ENCODE data around the gene EPB41L5.
A peak's percentile ranks its signal among the peaks of the same experiment; 100 is the strongest.
"Not testable (repeated sequence)": the region's sequence is repeated elsewhere in the genome, so short reads cannot be mapped to it uniquely, and the experiment has no call there.

The EPB41L5 gene

GRCh38 chr2:120032297-120032696, 19.4 kb downstream of the EPB41L5 start:
- no peak for DNase-seq

- no peak for DNase-seq
These were observed 21.1 kb downstream of the EPB41L5 start for GRCh38 chr2:120034027-120034426.

GRCh38 chr2:120034621-120035020, 21.7 kb downstream of the EPB41L5 start:
- DNase-seq = no peak

DNA sequence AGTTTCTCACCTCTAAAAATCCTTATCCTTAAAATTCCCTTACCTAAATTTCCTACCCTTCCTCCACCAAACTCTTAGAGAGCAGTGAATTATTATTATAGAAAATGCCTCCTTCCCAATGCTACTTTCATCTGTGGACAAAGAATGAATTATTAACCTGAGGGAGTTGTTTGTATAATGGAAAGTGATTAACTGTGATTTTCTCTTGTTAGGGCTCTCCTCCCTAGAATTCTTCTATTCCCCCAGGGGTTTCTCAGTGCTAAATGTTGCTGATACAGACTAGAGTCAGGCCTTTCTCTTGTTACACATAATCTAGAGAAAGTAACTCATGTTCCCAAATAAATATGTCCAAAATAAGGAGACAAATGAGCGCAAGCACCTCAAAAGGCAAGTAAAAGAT, 23.3 kb downstream of the EPB41L5 start:
- DNase-seq = no peak

GRCh38 chr2:120037995-120038541, 25.2 kb downstream of the EPB41L5 start:
- no peak for DNase-seq

DNA sequence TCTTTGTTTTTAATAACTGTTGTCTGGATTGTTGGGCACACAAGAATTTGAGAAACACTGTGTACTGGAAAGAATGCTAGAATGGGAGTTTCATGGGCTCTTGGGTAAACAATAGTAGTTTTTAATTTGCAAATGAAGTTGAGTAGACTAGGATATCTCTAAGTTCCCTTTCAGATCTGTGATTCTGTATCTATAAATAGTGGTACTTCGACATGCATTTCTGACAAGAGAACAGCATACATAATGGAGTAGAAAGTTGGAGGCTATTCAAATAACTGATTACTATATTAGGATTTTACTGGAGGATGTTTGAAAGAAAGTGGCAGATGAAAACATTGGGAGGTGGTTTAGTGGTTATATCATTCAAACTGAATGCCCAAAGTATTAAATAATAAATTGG, 29.5 kb downstream of the EPB41L5 start:
- no peak for DNase-seq

DNA sequence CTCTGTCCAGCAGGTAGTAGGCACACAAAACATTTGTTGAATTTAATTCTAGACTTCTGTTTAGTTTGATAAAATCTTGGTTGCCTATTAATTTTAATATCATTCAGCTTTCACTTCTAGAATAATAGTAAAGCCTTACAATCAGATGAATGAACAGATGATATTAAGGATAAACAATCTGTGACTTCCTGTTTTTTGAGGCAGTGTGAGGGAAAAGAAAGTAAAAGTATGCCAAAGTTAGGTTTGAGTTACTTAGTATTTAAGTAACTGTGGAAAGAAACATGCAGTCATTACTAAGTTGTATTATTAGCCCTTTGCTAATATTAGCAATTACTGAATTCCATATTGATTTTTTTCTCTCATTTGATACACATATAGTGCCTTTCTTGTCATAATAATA, 31.5 kb downstream of the EPB41L5 start:
- DNase-seq = no peak

DNA sequence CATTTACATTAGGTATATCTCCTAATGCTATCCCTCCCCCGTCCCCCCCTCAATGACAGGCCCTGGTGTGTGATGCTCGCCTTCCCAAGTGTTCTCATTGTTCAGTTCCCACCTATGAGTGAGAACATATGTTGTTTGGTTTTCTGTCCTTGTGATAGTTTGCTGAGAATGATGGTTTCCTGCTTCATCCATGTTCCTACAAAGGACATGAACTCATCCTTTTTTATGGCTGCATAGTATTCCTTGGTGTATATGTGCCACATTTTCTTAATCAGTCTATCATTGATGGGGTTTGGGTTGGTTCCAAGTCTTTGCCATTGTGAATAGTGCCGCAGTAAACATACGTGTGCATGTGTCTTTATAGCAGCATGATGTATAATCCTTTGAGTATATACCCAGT, 32.9 kb downstream of the EPB41L5 start:
- DNase-seq = not testable (repeated sequence)

- DNase-seq = not testable (repeated sequence)
These were observed 33.4 kb downstream of the EPB41L5 start for GRCh38 chr2:120046252-120046651.

DNA sequence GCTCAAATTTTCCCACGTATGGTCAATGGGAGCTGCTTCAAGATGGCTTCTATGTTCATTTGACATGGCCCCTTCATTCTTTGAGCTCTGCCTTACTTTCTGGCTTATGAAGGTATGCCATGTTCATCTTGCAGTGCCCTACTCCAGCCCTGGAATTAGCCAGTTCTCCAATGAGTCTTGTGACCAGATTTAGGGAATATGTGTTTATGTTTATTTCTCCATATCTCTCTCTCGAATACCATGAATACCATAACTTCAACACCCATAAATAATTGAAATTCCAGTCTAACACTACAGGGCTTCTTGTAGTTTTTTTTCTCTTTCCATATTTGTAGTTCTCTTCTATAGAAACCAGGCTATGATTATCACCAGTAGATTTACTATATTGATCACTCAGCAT, 39.7 kb downstream of the EPB41L5 start:
- DNase-seq = no peak

DNA sequence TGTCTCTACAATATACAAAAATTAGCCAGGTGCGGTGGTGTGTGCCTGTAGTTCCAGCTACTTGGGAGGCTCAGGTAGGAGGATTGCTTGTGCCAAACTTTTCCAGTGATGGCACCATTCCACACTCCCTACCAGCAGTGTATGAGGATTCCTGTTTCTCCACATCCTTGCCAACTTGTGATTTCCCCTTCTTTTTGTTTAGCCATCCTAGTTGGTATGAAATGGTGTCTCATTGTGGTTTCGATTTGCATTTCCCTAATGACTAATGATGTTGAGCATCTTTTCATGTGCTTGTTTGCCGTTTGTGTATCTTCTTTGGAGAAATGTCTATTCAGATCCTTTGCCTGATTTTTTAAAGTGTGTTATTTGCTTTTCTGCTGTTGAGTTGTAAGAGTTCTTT, 41.0 kb downstream of the EPB41L5 start:
- DNase-seq = no peak

DNA sequence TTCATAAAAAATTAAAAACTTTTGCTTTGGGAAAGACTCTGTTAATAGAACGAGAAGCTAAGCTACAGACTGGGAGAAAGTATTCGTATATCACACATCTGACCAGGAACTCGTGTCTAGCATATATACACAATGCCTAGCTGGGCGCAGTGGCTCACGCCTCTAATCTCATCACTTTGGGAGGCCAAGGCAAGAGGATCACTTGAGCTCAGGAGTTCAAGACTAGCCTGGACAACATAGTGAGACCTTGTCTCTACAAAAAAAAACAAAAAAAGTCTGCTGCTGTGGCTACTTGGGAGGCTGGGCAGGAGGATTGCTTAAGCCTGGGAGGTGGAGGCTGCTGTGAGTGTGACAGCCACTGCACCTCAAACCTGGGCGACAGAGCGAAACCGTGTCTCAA, 46.6 kb downstream of the EPB41L5 start:
- no peak for DNase-seq

GRCh38 chr2:120060088-120060623, 47.3 kb downstream of the EPB41L5 start:
- no peak for DNase-seq

DNA sequence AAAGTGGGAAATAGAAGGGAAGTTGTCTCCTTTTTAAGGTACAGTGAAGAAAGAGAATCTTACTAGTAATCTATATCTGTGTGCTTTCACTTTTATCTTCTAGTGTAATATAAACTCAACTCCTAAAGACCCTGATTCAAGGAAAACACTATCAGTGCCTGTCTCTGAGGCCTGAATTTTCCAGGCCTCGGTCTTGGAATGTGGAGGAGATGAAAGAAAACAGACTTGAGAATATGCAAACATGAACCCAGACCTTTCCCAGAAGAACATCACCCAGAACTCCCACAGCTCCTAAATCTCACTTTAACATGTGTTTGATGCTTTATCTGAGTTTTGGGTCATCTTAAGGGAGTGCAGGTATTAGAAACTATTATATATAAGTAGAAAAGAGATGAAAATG, 51.8 kb downstream of the EPB41L5 start:
- DNase-seq = no peak

DNA sequence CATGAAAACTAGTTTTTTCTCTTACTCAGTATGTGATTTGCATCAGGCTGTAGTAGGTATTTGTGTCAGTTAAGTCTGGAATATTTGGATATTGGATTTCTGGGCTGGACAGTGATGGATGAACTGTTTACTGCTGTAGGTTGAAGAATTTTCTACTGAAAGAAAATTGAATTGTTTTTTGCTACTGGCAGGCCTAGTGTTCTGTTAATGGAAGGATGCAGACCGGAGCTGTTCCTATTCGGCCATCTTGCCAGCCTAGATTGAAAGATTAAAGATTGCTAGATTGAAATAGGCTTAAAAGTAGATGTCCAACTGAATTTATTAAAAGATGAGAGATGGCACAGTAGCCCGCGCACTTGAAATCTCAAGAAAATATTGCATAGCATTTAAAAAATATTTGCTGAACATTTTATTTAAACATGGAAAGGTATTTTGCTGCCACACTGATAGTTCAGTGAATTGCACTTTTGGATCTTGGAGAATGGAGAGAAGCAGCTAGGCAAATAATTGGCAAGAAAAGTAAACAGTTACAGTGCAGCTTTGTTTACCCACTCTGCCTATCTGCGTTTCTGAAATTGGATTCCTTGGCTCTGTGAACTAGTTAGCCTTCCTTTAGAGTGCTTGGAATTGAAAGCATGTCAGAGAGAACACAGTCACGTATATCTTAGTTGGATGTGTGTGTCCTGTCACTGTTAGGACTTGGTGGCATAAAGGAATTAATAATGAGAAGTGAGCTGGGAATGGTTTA, 54.1 kb downstream of the EPB41L5 start:
- peak; percentile 3 to 15 for DNase-seq

- not testable (repeated sequence) for DNase-seq
These were observed 55.3 kb downstream of the EPB41L5 start for GRCh38 chr2:120068040-120068658.

- no peak for DNase-seq
These were observed 62.7 kb downstream of the EPB41L5 start for GRCh38 chr2:120075545-120075944.

- DNase-seq = no peak
These were observed 65.0 kb downstream of the EPB41L5 start for GRCh38 chr2:120077896-120078295.

DNA sequence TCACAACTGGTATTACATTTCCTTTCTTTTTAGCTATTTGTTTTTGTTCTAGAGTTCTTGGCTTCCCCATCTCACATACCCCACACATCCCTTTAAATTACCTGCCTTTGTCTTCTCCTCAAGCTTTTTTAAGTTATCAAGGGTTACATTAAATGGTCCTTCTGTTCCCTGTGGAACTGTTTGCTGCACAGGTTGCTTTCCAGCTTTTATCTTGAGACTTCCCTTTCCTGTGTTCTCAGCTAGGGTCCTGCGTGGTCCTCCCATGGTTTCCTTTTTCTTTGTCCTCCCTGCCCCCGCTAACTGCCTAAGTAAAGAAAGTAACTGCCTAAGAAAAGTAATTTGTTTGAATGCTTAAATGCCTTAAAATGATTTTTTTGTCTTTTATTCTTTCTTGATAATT, 66.8 kb downstream of the EPB41L5 start:
- no peak for DNase-seq

GRCh38 chr2:120091436-120091835, 78.6 kb downstream of the EPB41L5 start:
- no peak for DNase-seq

- no peak for DNase-seq
These were observed 81.9 kb downstream of the EPB41L5 start for GRCh38 chr2:120094795-120095194.

DNA sequence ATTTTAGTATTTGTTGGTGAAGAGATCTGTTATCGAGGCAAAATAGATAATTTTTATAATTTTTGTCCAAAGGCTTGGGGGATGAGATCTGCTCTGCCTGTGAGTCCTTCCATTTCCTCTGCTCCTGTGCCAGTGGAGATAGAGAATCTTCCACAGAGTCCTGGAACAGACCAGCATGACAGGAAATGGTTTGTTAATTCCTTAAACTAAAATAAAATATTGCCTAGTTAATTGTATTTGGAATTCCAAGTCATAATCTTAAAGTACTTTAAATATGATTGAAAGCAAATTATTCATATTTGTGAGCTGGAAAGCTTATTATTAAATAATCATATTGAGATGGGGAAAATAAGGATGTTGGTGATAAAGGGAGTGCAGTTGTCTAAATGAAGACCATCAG, 87.8 kb downstream of the EPB41L5 start:
- DNase-seq = no peak

DNA sequence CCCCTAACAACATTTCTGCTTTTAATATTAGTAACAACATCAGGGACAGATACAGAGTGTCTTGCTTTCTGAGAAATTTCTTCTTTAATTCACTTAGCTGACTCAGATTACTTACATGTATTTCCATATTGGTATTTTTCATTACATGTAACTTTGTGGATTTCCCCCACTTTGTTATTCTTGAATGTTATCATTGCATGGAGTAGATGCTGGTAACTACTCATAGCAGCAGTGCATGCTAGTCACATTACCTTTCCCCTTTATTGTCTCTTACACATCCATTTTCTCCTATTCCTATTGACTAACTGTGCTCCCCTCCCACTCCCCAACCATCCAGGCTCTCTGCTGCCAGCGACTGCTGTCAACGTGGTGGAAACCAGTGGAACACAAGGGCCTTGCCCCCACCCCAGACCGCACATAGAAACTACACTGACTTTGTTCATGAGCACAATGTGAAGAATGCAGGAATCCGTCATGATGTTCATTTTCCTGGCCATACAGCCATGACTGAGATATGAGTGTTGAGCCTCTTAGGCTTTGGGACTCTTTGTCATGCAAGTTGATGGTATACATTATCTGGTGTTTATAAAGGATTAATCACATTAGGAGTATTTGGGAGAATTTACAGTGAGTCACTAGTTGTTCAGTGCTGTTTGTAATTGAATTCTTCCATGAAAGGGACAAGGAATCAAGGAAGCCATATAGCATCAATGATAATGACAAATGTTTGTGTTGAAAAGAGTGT, 91.0 kb downstream of the EPB41L5 start:
- DNase-seq = no peak
